Endothelial cell of umbilical vein (primary cell): Measurements from ENCODE around the gene RPS27. TPM values are rescaled to one million over a fixed set of nuclear protein-coding genes. Genes with fewer than 3 reads are reported as not detected.

ENCODE experiments used
- BruUV-seq: library from RNA; stranded (reverse); fragments of 400-500 nt; replicated peaks from 2 replicates; lab custom pipeline; 2021; lab: Mats Ljungman, UMichigan
- CTCF ChIA-PET: fragments of 300-600, 350-600 bp; sonication (Branson Sonifier 250); formaldehyde crosslinking; loops from one replicate; lab custom pipeline; 2021; ENCODE audit warnings: antibody characterized with exemption, inconsistent platforms; lab: Charles Lee
- POLR2A ChIA-PET: fragments of 300-600, 350-600 bp; sonication (Branson Sonifier 250); formaldehyde crosslinking; loops from one replicate; lab custom pipeline; 2021; ENCODE audit warnings: antibody characterized with exemption, inconsistent platforms; lab: Charles Lee
- DNase-seq: peaks from one replicate; pipeline ENCODE4 v3.0.0-alpha.2; 2011; ENCODE audit warnings: low read depth, low spot score
- FAIRE-seq: peaks from 2 replicates; lab custom pipeline; 2011; peaks lifted over from hg19 to GRCh38; lab: Jason Lieb, UNC
- H2AFZ ChIP-seq: 2 replicates; pipeline ENCODE4 v1.6.0; 2012; ENCODE audit warnings: low read depth, low read length, control low read depth, inconsistent platforms
- H3K27ac ChIP-seq: 2 replicates; pipeline ENCODE4 v1.5.1; 2011; ENCODE audit warnings: low read depth, mild to moderate bottlenecking, control low read depth, low read length, moderate library complexity; ENCODE audit not compliant: insufficient read depth
- H3K27me3 ChIP-seq, 2 experiments: 2 replicates each; pipeline versions ENCODE4 v1.6.0 to v1.6.1; 2011; ENCODE audit warnings: low read length in 2 of 2, mixed read lengths in 1 of 2; ENCODE audit not compliant: control insufficient read depth in 2 of 2, insufficient read depth in 2 of 2
- H3K36me3 ChIP-seq, 2 experiments: 2 replicates in 1 of 2; 3 replicates in 1 of 2; pipeline ENCODE4 v1.5.1; 2011; ENCODE audit warnings: low read length in 2 of 2, mild to moderate bottlenecking in 1 of 2, moderate library complexity in 1 of 2; ENCODE audit not compliant: control insufficient read depth in 2 of 2, insufficient read depth in 2 of 2; ENCODE audit errors: extremely low read depth in 1 of 2
- H3K4me1 ChIP-seq: 3 replicates; pipeline ENCODE4 v1.5.1; 2011; ENCODE audit warnings: mild to moderate bottlenecking, low read length; ENCODE audit not compliant: control insufficient read depth, insufficient read depth; ENCODE audit errors: extremely low read depth
- H3K4me2 ChIP-seq: 2 replicates; pipeline ENCODE4 v1.6.1; 2011; ENCODE audit warnings: low read length, control low read depth, mixed read lengths; ENCODE audit not compliant: insufficient read depth
- H3K4me3 ChIP-seq, 3 experiments: fragments of 200-600 bp in 1 of 3; sonication (generic), shearing (Covaris generic) in 1 of 3; replicated peaks in 1 of 3; 2 replicates each; pipeline ENCODE4 v1.5.1; 2011 to 2016; ENCODE audit warnings: control low read depth in 3 of 3, low read length in 3 of 3, mild to moderate bottlenecking in 2 of 3, inconsistent platforms in 1 of 3, low read depth in 1 of 3, moderate library complexity in 1 of 3; ENCODE audit not compliant: insufficient read depth in 1 of 3
- H3K79me2 ChIP-seq: 2 replicates; pipeline ENCODE4 v1.6.0; 2012; ENCODE audit warnings: low read length, inconsistent platforms; ENCODE audit not compliant: control insufficient read depth, insufficient read depth
- H3K9ac ChIP-seq: replicated peaks from 2 replicates; pipeline ENCODE3; 2011; ENCODE audit warnings: low read length, control low read depth; ENCODE audit not compliant: insufficient read depth; ENCODE audit errors: extremely low read depth
- H3K9me1 ChIP-seq: replicated peaks from 3 replicates; pipeline ENCODE4 v1.6.0; 2011; ENCODE audit warnings: mild to moderate bottlenecking, low read length; ENCODE audit not compliant: control insufficient read depth, insufficient read depth; ENCODE audit errors: extremely low read depth
- H3K9me3 ChIP-seq: replicated peaks from 2 replicates; pipeline ENCODE4 v1.5.1; 2012; ENCODE audit warnings: low read length, inconsistent platforms; ENCODE audit not compliant: control insufficient read depth, insufficient read depth
- H4K20me1 ChIP-seq: replicated peaks from 2 replicates; pipeline ENCODE3; 2011; ENCODE audit warnings: mild to moderate bottlenecking, low read length; ENCODE audit not compliant: control insufficient read depth, insufficient read depth; ENCODE audit errors: extremely low read depth
- CTCF ChIP-seq, 2 donors: IDR thresholded peaks; 1 replicate in 1 of 2; 2 replicates in 1 of 2; pipeline ENCODE4 v1.5.1; 2011; ENCODE audit warnings: low read length in 2 of 2, mild to moderate bottlenecking in 2 of 2, moderate library complexity in 2 of 2, control low read depth in 1 of 2, inconsistent platforms in 1 of 2, low read depth in 1 of 2; ENCODE audit not compliant: insufficient read depth in 1 of 2; ENCODE audit errors: extremely low read depth in 1 of 2
- EZH2 ChIP-seq: IDR thresholded peaks from 2 replicates; pipeline ENCODE4 v1.6.1; 2012; ENCODE audit warnings: borderline replicate concordance, low read depth, mild to moderate bottlenecking, moderate library complexity, low read length, inconsistent platforms; ENCODE audit not compliant: severe bottlenecking
- FOS ChIP-seq: IDR thresholded peaks from 2 replicates; pipeline ENCODE4 v1.6.1; 2011; ENCODE audit warnings: mild to moderate bottlenecking, low read length, moderate library complexity, borderline replicate concordance; ENCODE audit not compliant: insufficient read depth
- GATA2 ChIP-seq: IDR thresholded peaks from 2 replicates; pipeline ENCODE4 v1.7.0; 2011; ENCODE audit warnings: low read depth, mild to moderate bottlenecking, moderate library complexity, mixed read lengths, low read length; ENCODE audit not compliant: insufficient read length, insufficient read depth
- JUN ChIP-seq: IDR thresholded peaks from 2 replicates; pipeline ENCODE4 v1.6.1; 2011; ENCODE audit warnings: borderline replicate concordance, low read depth; ENCODE audit not compliant: insufficient read length, insufficient read depth
- MAX ChIP-seq: IDR thresholded peaks from 2 replicates; pipeline ENCODE4 v1.6.1; 2011; ENCODE audit not compliant: insufficient read depth, insufficient read length
- MYC ChIP-seq: IDR thresholded peaks from one replicate; pipeline ENCODE4 v1.6.1; 2011; ENCODE audit warnings: mild to moderate bottlenecking, low read depth, low read length
- POLR2A ChIP-seq: IDR thresholded peaks from 2 replicates; pipeline ENCODE4 v1.6.1; 2012; ENCODE audit warnings: low read depth, mild to moderate bottlenecking, control low read depth, low read length
- POLR2AphosphoS5 ChIP-seq: IDR thresholded peaks from 2 replicates; pipeline ENCODE4 v1.6.1; 2012; ENCODE audit warnings: low read depth, mild to moderate bottlenecking, control low read depth, low read length, moderate library complexity; ENCODE audit not compliant: insufficient read depth
- dilution Hi-C: fragments of 300-500 bp; cut with MboI; formaldehyde crosslinking; loops from one replicate; pipeline ENCODE4 v1.15.0; 2019; ENCODE audit warnings: low sequenced_read_pairs; ENCODE audit not compliant: extremely low pct_ligation_motif_present
- intact Hi-C: fragments of 100-400 bp; cut with micrococcal nuclease; formaldehyde crosslinking; loops from one replicate; pipeline ENCODE4 v1.10.0; 2022
- polyA plus RNA-seq, 4 experiments: library from polyadenylated mRNA; depleted of rRNA in 3 of 4; stranded (reverse) in 3 of 4; unstranded in 1 of 4; fragments of >200 nt; gene quantifications; 2 replicates each; pipeline versions ENCODE4 v1.2.1 to v1.2.3, GENCODE V29; 2011 to 2012; ENCODE audit warnings: missing spikeins in 1 of 4
- total RNA-seq: library from RNA; stranded (reverse); gene quantifications from 2 replicates; pipeline ENCODE4 v1.2.3, GENCODE V29; 2021

The RPS27 gene
- total and polyA plus RNA-seq, 2 donors (not counting 3 experiments of a cell fraction or from before 2014, with no cell fraction given): 1,120 to 1,521 TPM

- dilution Hi-C loops: no loop called here
- peak within 1 kb of the TSS; percentile 80 for H3K9ac ChIP-seq
- DNase-seq (peak; percentile 99), FAIRE-seq (peak; percentile 95)
- no peaks in the 10 kb centered on the region for H3K9me3 ChIP-seq
- intact Hi-C loops: loop anchor here (1.0 to 5.0 kb wide), 6 partner anchors 14 to 81 kb away; partner anchors contain the start of genes DENND4B, JTB, RAB13 and RPS27
- peaks cover 46% of the 10 kb centered on the region for H3K4me1 ChIP-seq
- no peaks in the 10 kb centered on the region for H3K9me1 ChIP-seq
- H3K4me2 ChIP-seq: peak within 1 kb of the TSS; percentile 87
- ChIA-PET POLR2A (interaction anchor here (0.6 to 1.5 kb wide), 5 partner anchors 10 to 356 kb away, joined by 3 to 5 read pairs (median 4); partner anchors contain the start of genes DENND4B and JTB), CTCF (interaction anchor here (1.1 to 3.0 kb wide), 8 partner anchors 11 to 183 kb away, joined by 3 to 21 read pairs (median 6); partner anchors contain the start of genes DENND4B, GATAD2B, JTB and RAB13)
- peaks cover 0 to 8% of the 10 kb centered on the region in 2 experiments for H3K36me3 ChIP-seq
- H3K79me2 ChIP-seq: peaks cover 10% of the 10 kb centered on the region
- H2AFZ ChIP-seq: peak within 1 kb of the TSS; percentile 58
- H3K27ac ChIP-seq: peak within 1 kb of the TSS; percentile 64
- BruUV-seq: TSS peak; percentile 53
- peak within 1 kb of the TSS; percentile 27 to 73 (median 73) for H3K4me3 ChIP-seq
- H3K27me3 ChIP-seq: no peaks in the 10 kb centered on the region
- TF ChIP-seq POLR2A (peak; percentile 47), MYC (no peak), MAX (no peak), FOS (no peak), POLR2AphosphoS5 (no peak), CTCF (IDR thresholded peaks at IDR 0.05; ENCODE audit: extremely low read depth in 1 of 2, insufficient read depth in 1 of 2, low read depth in 1 of 2, low read length in 2 of 2) (no peak), GATA2 (no peak), EZH2 (no peak), JUN (no peak)
- H4K20me1 ChIP-seq: no peaks in the 10 kb centered on the region
Observed at GRCh38 chr1:153963030-153963849, 27.3 kb upstream of the RPS27 start, which contains the start of gene SLC39A1. TSS of gene SLC39A1 (minus strand) at chr1:153963537. CDS start at chr1:153962715, 822 bp downstream.
